Ishikawa (cell line): ENCODE results near the gene HMCN1.

ENCODE experiments used
- CEBPB ChIP-seq: IDR thresholded peaks from 2 replicates; pipeline ENCODE4 v1.6.1; 2012
- CREB1 ChIP-seq: IDR thresholded peaks from 2 replicates; pipeline ENCODE4 v1.6.1; 2012; ENCODE audit warnings: low read depth
- EGR1 ChIP-seq: IDR thresholded peaks from 2 replicates; pipeline ENCODE4 v1.6.1; 2012
- EP300 ChIP-seq: IDR thresholded peaks from 2 replicates; pipeline ENCODE4 v1.6.1; 2012; ENCODE audit warnings: borderline replicate concordance
- FOXM1 ChIP-seq: IDR thresholded peaks from 2 replicates; pipeline ENCODE4 v1.6.1; 2012; ENCODE audit warnings: low read depth, borderline replicate concordance
- MAX ChIP-seq: IDR thresholded peaks from 2 replicates; pipeline ENCODE4 v1.6.1; 2012
- NFIC ChIP-seq: IDR thresholded peaks from 2 replicates; pipeline ENCODE4 v1.6.1; 2012
- RAD21 ChIP-seq: IDR thresholded peaks from 2 replicates; pipeline ENCODE4 v1.6.1; 2012; ENCODE audit warnings: low read depth
- REST ChIP-seq: IDR thresholded peaks from 2 replicates; pipeline ENCODE4 v1.6.1; 2012; ENCODE audit warnings: low read depth, mild to moderate bottlenecking
- TAF1 ChIP-seq: IDR thresholded peaks from 2 replicates; pipeline ENCODE4 v1.6.1; 2012; ENCODE audit warnings: low read depth, mild to moderate bottlenecking
- TCF12 ChIP-seq: IDR thresholded peaks from 2 replicates; pipeline ENCODE4 v1.6.1; 2012; ENCODE audit warnings: low read depth
- TEAD4 ChIP-seq: IDR thresholded peaks from 2 replicates; pipeline ENCODE4 v1.6.1; 2012
- USF1 ChIP-seq: IDR thresholded peaks from 2 replicates; pipeline ENCODE4 v1.6.1; 2012
- YY1 ChIP-seq: IDR thresholded peaks from 2 replicates; pipeline ENCODE4 v1.6.1; 2012; ENCODE audit warnings: low read depth
- ZBTB7A ChIP-seq: IDR thresholded peaks from 2 replicates; pipeline ENCODE4 v1.6.1; 2012; ENCODE audit warnings: low read depth

The HMCN1 gene

GRCh38 chr1:185926588-185926987 is 192.4 kb downstream of the HMCN1 start:
- TF ChIP-seq REST (no peak), CREB1 (no peak), EP300 (no peak), RAD21 (no peak), ZBTB7A (no peak), TEAD4 (no peak), FOXM1 (no peak), CEBPB (no peak), YY1 (no peak)

- no peak for TF ChIP-seq RAD21
Observed at GRCh38 chr1:185929776-185930175, 195.6 kb downstream of the HMCN1 start.

- TF ChIP-seq NFIC (no peak), MAX (no peak), YY1 (no peak), TCF12 (no peak), ZBTB7A (no peak), USF1 (no peak), CEBPB (no peak), RAD21 (no peak)
Observed at GRCh38 chr1:185931438-185931837, 197.2 kb downstream of the HMCN1 start.

- TF ChIP-seq ZBTB7A (no peak), YY1 (no peak), CREB1 (no peak), FOXM1 (no peak), EP300 (no peak), CEBPB (no peak), USF1 (no peak), TAF1 (no peak), EGR1 (no peak), NFIC (no peak), RAD21 (no peak), MAX (no peak), TCF12 (no peak), TEAD4 (no peak), REST (no peak)
Observed at GRCh38 chr1:185933580-185933979, 199.4 kb downstream of the HMCN1 start.

GRCh38 chr1:185934476-185935189 is 200.4 kb downstream of the HMCN1 start:
- TF ChIP-seq CREB1 (no peak), EGR1 (no peak), FOXM1 (no peak), TAF1 (no peak), TEAD4 (no peak), YY1 (no peak)

GRCh38 chr1:185935360-185935759 is 201.2 kb downstream of the HMCN1 start:
- TF ChIP-seq TCF12: no peak
- no peak for TF ChIP-seq REST
- no peak for TF ChIP-seq TEAD4
- TF ChIP-seq CREB1: no peak
- no peak for TF ChIP-seq NFIC
- TF ChIP-seq EGR1: no peak
- no peak for TF ChIP-seq USF1
